Pancreas (tissue), 10 donors: Measurements from ENCODE around the gene METRN. TPM values are rescaled to one million over a fixed set of nuclear protein-coding genes. Genes with fewer than 3 reads are reported as not detected.
"Not testable (repeated sequence)": the region's sequence is repeated elsewhere in the genome, so short reads cannot be mapped to it uniquely, and the experiment has no call there.

ENCODE experiments used
- ATAC-seq, 4 donors: fragments of 200-7000 bp; cut with Tn5 transposase; one replicate each; pipeline versions ENCODE4 v1.8.0 to v1.9.1; 2020; ENCODE audit warnings: mild to moderate bottlenecking in 4 of 4, moderate library complexity in 4 of 4
- DNase-seq, 6 donors: peaks; one replicate each; pipeline ENCODE4 v3.0.0-alpha.2; 2020
- FAIRE-seq: peaks from 2 replicates; lab custom pipeline; 2012; peaks lifted over from hg19 to GRCh38; lab: Jason Lieb, UNC
- H3K27ac ChIP-seq, 4 donors: fragments of 200-600 bp; sonication (generic); 1 replicate in 3 of 4; 2 replicates in 1 of 4; pipeline versions ENCODE4 v1.5.0 to v1.8.0; 2020
- H3K27me3 ChIP-seq, 4 donors: fragments of 200-600 bp; one replicate each; pipeline ENCODE4 v1.8.0; 2021
- H3K36me3 ChIP-seq, 3 donors: fragments of 200-600 bp; sonication (generic) in 1 of 3; one replicate each; pipeline versions ENCODE4 v1.5.0 to v1.8.0; 2020 to 2021
- H3K4me1 ChIP-seq, 3 donors: fragments of 200-600 bp; one replicate each; pipeline ENCODE4 v1.8.0; 2021
- H3K4me3 ChIP-seq, 4 donors: fragments of 200-600 bp; sonication (generic) in 2 of 4; one replicate each; pipeline versions ENCODE4 v1.5.0 to v1.8.0; 2020 to 2021
- H3K9me3 ChIP-seq, 4 donors: fragments of 200-600 bp; one replicate each; pipeline ENCODE4 v1.8.0; 2021
- CTCF ChIP-seq, 4 donors: fragments of 200-600 bp; sonication (generic) in 3 of 4; IDR thresholded peaks; one replicate each; pipeline versions ENCODE4 v1.5.0 to v1.8.0; 2021; ENCODE audit warnings: antibody characterized with exemption in 4 of 4
- WGBS, 2 donors: extraction: QIAGEN DNeasy Blood & Tissue Kit; methylation state at CpG; one replicate each; pipeline ENCODE4 v1.1.7; 2013; 5-methylcytosine and 5-hydroxymethylcytosine counted together
- intact Hi-C, 3 donors: fragments of 100-400 bp; cut with DNase I; formaldehyde crosslinking; loops; one replicate each; pipeline versions ENCODE4 v1.11.1 to v1.14.2; 2022
- polyA plus RNA-seq, 2 donors: library from polyadenylated mRNA; stranded (reverse); fragments of 200-250 nt; gene quantifications; one replicate each; pipeline ENCODE4 v1.2.3, GENCODE V29; 2013
- total RNA-seq, 6 donors: library from RNA; stranded (reverse); fragmentation: NEBNext Ultra II Directional in 4 of 6; extraction: Animal tissue kit (Norgen Biotek cat#: 25700) in 4 of 6; gene quantifications; one replicate each; pipeline versions ENCODE4 v1.2.1 to v1.2.4, GENCODE V29; 2021 to 2023
- donor health status: healthy with polysubstance abuse.
- donor health status: DM: no; HTN: no; CAD: no; lungs with moderate emphysema.
- donor health status: DM: no; HTN: no; CAD: no.
- donor health status: control.
- donor health status: control.
- donor health status: Bipolar disorder and iron deficiency.
- donor health status: DM: yes; HTN: yes; CAD: no.
- donor health status: DM: no; HTN: no; CAD: no.
- donor health status: DM: no; HTN: no; CAD: no.
- donor health status: DM: yes; HTN: yes; CAD: no.

METRN gene
- total and polyA plus RNA-seq, 8 donors, result 27.6 to 82.0 (median 42.2) TPM

DNA sequence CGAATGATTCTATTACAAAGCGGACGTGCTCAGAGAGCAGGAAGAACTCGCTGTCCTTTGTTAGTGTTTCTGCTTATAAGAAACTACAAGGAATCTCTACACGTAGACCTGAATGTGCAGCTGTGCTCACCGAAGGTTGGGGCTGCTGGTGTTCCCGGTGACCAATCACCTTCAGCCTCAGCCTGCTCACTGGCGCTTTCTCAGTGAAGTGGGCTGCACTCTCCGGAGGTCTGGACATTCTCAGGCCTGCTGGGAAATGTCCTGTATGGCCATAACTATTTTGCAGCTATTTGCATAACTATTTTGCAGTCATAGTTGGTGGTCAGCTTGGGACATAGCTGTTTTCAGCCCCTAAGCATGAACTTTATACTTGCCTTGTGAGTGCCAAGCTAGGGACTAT, 35.6 kb downstream of the METRN start:
- 48 to 53% methylated on average over 9 of the region's 9 CpGs for WGBS, 2 donors

DNA sequence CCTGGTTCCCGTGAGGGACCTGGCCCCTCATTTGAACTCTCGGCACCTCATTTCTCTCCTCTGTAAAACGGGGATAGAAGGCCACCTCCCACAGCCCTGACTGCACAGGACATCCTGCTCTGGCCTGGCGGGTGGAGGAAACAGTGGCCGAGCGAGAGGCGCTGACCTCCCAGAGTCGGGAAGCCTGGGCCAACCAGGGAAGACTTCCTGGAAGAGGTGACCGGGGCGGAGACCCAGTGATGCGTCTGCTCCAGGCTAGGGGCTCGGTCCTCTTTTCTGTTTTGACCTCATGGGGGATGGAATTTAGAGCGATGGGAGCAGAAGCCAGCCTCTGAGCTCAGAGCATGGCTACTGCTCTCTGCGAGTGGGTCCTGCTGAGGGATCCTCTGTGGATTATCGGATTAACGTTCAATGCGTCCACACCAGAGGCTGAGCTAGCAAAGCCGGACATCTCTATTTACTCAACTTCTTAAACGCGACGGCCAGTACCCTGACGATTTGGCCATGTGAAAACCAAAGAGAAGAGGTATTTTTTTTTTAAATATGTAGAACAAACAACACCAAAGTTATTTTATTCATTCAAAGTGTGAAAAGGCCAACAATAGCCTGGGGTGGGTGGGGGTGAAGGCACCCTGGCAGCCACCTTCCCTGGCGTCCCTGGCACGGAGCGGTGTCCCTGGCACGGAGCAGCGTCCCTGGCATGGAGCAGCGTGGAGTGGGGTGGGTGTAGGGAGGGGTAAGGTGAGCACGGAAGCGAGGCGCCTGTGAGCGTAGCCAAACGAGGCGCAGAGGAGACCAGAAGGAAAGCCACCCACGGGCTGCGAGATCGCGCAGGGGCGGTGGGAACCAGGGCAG, 36.5 kb downstream of the METRN start:
- no peak overlapping the region for H3K27ac ChIP-seq
- no peak overlapping the region for H3K4me3 ChIP-seq
- DNase-seq (peak in 2 of 6 donors; percentile 60 to 62), ATAC-seq (peak in 3 of 4 donors; percentile 24 to 72 (median 60)), FAIRE-seq (no peak)
- intact Hi-C loops, result no loop called here
- H3K36me3 ChIP-seq, result no peaks in the 10 kb centered on the region
- no peaks in the 10 kb centered on the region for H3K9me3 ChIP-seq
- no peaks in the 10 kb centered on the region for H3K27me3 ChIP-seq
- WGBS, 2 donors, result 24 to 27% methylated on average over 39 of the region's 39 CpGs
- H3K4me1 ChIP-seq, result no peaks in the 10 kb centered on the region
- no peak for TF ChIP-seq CTCF (IDR thresholded peaks at IDR 0.05)

More for the DNA sequence above, 35.6 kb downstream of the METRN start:
- no peak for DNase-seq
- no peak for TF ChIP-seq CTCF (IDR thresholded peaks at IDR 0.05)
- no peak overlapping the region for H3K27ac ChIP-seq
- intact Hi-C loops, result no loop called here
- ATAC-seq, result no peak
- H3K36me3 ChIP-seq, result no peaks in the 10 kb centered on the region
- no peak for FAIRE-seq
- H3K4me1 ChIP-seq, result no peaks in the 10 kb centered on the region
- H3K4me3 ChIP-seq, result no peak overlapping the region
- H3K27me3 ChIP-seq, result no peaks in the 10 kb centered on the region
- no peaks in the 10 kb centered on the region for H3K9me3 ChIP-seq

DNA sequence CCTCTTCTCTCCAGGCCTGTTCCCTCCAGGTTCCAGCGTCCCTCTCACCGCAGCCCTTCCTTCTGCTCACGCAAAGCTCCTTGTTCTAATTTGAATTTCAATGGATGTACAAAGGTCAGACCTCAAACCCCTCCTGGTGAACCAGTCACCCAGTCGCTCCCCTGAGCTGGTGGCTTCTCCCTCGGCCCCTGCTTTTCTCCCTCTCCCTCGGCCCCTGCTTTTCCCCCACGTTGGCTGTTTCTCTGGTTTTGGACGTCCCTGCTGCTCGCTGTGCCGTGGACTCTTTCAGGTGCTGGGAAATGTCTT, 37.0 kb downstream of the METRN start:
- 8 to 9% methylated on average over 10 of the region's 10 CpGs for WGBS, 2 donors
- intact Hi-C loops, result no loop called here

GRCh38 chr16:754121-754607, 39.2 kb downstream of the METRN start:
- H3K27ac ChIP-seq, H3K9me3 ChIP-seq, H3K4me1 ChIP-seq, H3K4me3 ChIP-seq, H3K27me3 ChIP-seq, FAIRE-seq, H3K36me3 ChIP-seq, intact Hi-C loops, ATAC-seq, DNase-seq: not testable (repeated sequence)
- WGBS, 2 donors, result 69 to 81% methylated on average over 11 of the region's 11 CpGs

More for the DNA sequence above, 37.0 kb downstream of the METRN start:
- DNase-seq (no peak), FAIRE-seq (no peak), ATAC-seq (no peak)
- H3K27me3 ChIP-seq, result no peaks in the 10 kb centered on the region
- H3K9me3 ChIP-seq, result no peaks in the 10 kb centered on the region
- H3K4me1 ChIP-seq, result no peaks in the 10 kb centered on the region
- H3K27ac ChIP-seq, result no peak overlapping the region
- no peak for TF ChIP-seq CTCF (IDR thresholded peaks at IDR 0.05)
- H3K36me3 ChIP-seq, result no peaks in the 10 kb centered on the region
- no peak overlapping the region for H3K4me3 ChIP-seq

- TF ChIP-seq CTCF (IDR thresholded peaks at IDR 0.05), result no peak
- no peak overlapping the region for H3K27ac ChIP-seq
- no peaks in the 10 kb centered on the region for H3K9me3 ChIP-seq
- no peak for DNase-seq
- H3K4me1 ChIP-seq, result no peaks in the 10 kb centered on the region
- intact Hi-C loops, result no loop called here
- WGBS, 2 donors, result 40 to 47% methylated on average over 11 of the region's 11 CpGs
- no peak overlapping the region for H3K4me3 ChIP-seq
- no peaks in the 10 kb centered on the region for H3K27me3 ChIP-seq
- no peak for FAIRE-seq
- ATAC-seq, result peak in 2 of 4 donors; percentile 51 to 55
- no peaks in the 10 kb centered on the region for H3K36me3 ChIP-seq
Observed at GRCh38 chr16:754656-755055, 39.7 kb downstream of the METRN start.
